GM12878 (cell line): ENCODE measurements around the gene CD84. TPM values are rescaled to one million over a fixed set of nuclear protein-coding genes. Genes with fewer than 3 reads are reported as not detected.

ENCODE experiments used
- ATAC-seq: fragments of 200-7000 bp; cut with Tn5 transposase; 3 replicates; pipeline ENCODE4 v1.9.1; 2020; ENCODE audit warnings: mild to moderate bottlenecking, moderate library complexity
- BruUV-seq: library from RNA; stranded (reverse); fragments of 400-500 nt; replicated peaks from 2 replicates; lab custom pipeline; 2021; lab: Mats Ljungman, UMichigan
- CTCF ChIA-PET: fragments of 300-600 bp; sonication (Branson Sonifier 250); formaldehyde crosslinking; extraction: SDS; loops from one replicate; lab custom pipeline; 2021; ENCODE audit warnings: inconsistent platforms; lab: Yijun Ruan, JAX
- POLR2A ChIA-PET: fragments of 350-600 bp; formaldehyde crosslinking; extraction: SDS; loops from one replicate; lab custom pipeline; 2021; ENCODE audit warnings: inconsistent platforms; lab: Charles Lee
- RAD21 ChIA-PET: fragments of 300-600 bp; sonication (Branson Sonifier 250); formaldehyde crosslinking; loops from one replicate; lab custom pipeline; 2023; ENCODE audit warnings: antibody characterized with exemption; ENCODE audit not compliant: unreplicated experiment; lab: Charles Lee
- SMC1A ChIA-PET: fragments of 300-600 bp; sonication (Branson Sonifier 250); formaldehyde crosslinking; loops from one replicate; lab custom pipeline; 2023; ENCODE audit not compliant: unreplicated experiment, uncharacterized antibody; lab: Charles Lee
- DNase-seq: peaks from one replicate; pipeline ENCODE4 v3.0.0-alpha.2; 2011; ENCODE audit warnings: low read depth, low spot score
- FAIRE-seq: peaks from 3 replicates; lab custom pipeline; 2011; peaks lifted over from hg19 to GRCh38; lab: Jason Lieb, UNC
- H2AFZ ChIP-seq: 2 replicates; pipeline ENCODE4 v1.6.0; 2011; ENCODE audit warnings: low read depth, low read length, control low read depth; ENCODE audit not compliant: control insufficient read depth
- H3K27ac ChIP-seq: 2 replicates; pipeline ENCODE4 v1.5.1; 2011; ENCODE audit warnings: control low read depth; ENCODE audit not compliant: control insufficient read depth, insufficient read depth
- H3K27me3 ChIP-seq, 2 experiments: replicated peaks in 1 of 2; 2 replicates each; pipeline versions ENCODE4 v1.6.0 to v1.6.1; 2011; ENCODE audit warnings: low read length in 1 of 2; ENCODE audit not compliant: control insufficient read depth in 2 of 2, insufficient read depth in 2 of 2
- H3K36me3 ChIP-seq, 2 experiments: 2 replicates each; pipeline ENCODE4 v1.5.1; 2011; ENCODE audit warnings: low read length in 1 of 2; ENCODE audit not compliant: control insufficient read depth in 2 of 2, insufficient read depth in 2 of 2
- H3K4me1 ChIP-seq: 2 replicates; pipeline ENCODE4 v1.6.1; 2011; ENCODE audit warnings: mild to moderate bottlenecking, low read length, moderate library complexity, mixed read lengths; ENCODE audit not compliant: control insufficient read depth, insufficient read depth
- H3K4me2 ChIP-seq: 2 replicates; pipeline ENCODE4 v1.6.0; 2011; ENCODE audit warnings: control low read depth; ENCODE audit not compliant: control insufficient read depth, insufficient read depth
- H3K4me3 ChIP-seq: fragments of 200-600 bp; sonication (generic); 2 replicates; pipeline ENCODE4 v1.5.1; 2016
- H3K79me2 ChIP-seq: 2 replicates; pipeline ENCODE4 v1.6.0; 2011; ENCODE audit warnings: low read length; ENCODE audit not compliant: control insufficient read depth, insufficient read depth
- H3K9ac ChIP-seq: 2 replicates; pipeline ENCODE4 v1.8.0; 2011; ENCODE audit warnings: low read length, control low read depth, mixed read lengths; ENCODE audit not compliant: control insufficient read depth, insufficient read depth
- H3K9me3 ChIP-seq: replicated peaks from 3 replicates; pipeline ENCODE4 v1.5.1; 2011; ENCODE audit warnings: mild to moderate bottlenecking, low read length; ENCODE audit not compliant: control insufficient read depth, insufficient read depth
- H4K20me1 ChIP-seq: 2 replicates; pipeline ENCODE4 v1.6.0; 2011; ENCODE audit not compliant: control insufficient read depth, insufficient read depth
- IKZF2 ChIP-seq, 2 experiments: fragments of 450-650 bp; IDR thresholded peaks; 2 replicates each; pipeline ENCODE4 v1.6.1; 2017; ENCODE audit warnings: mild to moderate bottlenecking in 2 of 2, moderate library complexity in 2 of 2
- IRF4 ChIP-seq: IDR thresholded peaks from 2 replicates; pipeline ENCODE4 v1.6.1; 2011; ENCODE audit warnings: low read depth, low read length
- JUND ChIP-seq: IDR thresholded peaks from 2 replicates; pipeline ENCODE4 v1.6.1; 2012; ENCODE audit warnings: low read depth, mild to moderate bottlenecking, low read length, improper control_type of control experiment, moderate library complexity
- MTA2 ChIP-seq: fragments of 450-650 bp; IDR thresholded peaks from 2 replicates; pipeline ENCODE4 v1.6.1; 2016; ENCODE audit warnings: low read depth, mild to moderate bottlenecking, moderate library complexity
- MYC ChIP-seq: IDR thresholded peaks from 2 replicates; pipeline ENCODE4 v1.6.1; 2011; ENCODE audit warnings: mild to moderate bottlenecking, low read length, moderate library complexity, inconsistent platforms; ENCODE audit not compliant: insufficient read depth, insufficient replicate concordance, insufficient read length, severe bottlenecking
- NBN ChIP-seq: fragments of 450-650 bp; IDR thresholded peaks from 2 replicates; pipeline ENCODE4 v1.6.1; 2016
- NFIC ChIP-seq: IDR thresholded peaks from 2 replicates; pipeline ENCODE4 v1.6.1; 2012; ENCODE audit warnings: low read depth, mild to moderate bottlenecking, inconsistent platforms, low read length, moderate library complexity
- PBX3 ChIP-seq: IDR thresholded peaks from 2 replicates; pipeline ENCODE4 v1.6.1; 2011; ENCODE audit warnings: mild to moderate bottlenecking, low read depth, low read length, moderate library complexity; ENCODE audit not compliant: insufficient replicate concordance
- RELB ChIP-seq: fragments of 450-650 bp; IDR thresholded peaks from 2 replicates; pipeline ENCODE4 v1.6.1; 2017; ENCODE audit warnings: low read depth, mild to moderate bottlenecking, moderate library complexity
- SIX5 ChIP-seq: IDR thresholded peaks from 2 replicates; pipeline ENCODE4 v1.6.1; 2011; ENCODE audit warnings: mild to moderate bottlenecking, low read depth, low read length, moderate library complexity; ENCODE audit not compliant: severe bottlenecking
- TARDBP ChIP-seq: IDR thresholded peaks from 2 replicates; pipeline ENCODE4 v1.6.1; 2016; ENCODE audit warnings: borderline replicate concordance
- ZNF207 ChIP-seq: fragments of 450-650 bp; IDR thresholded peaks from 2 replicates; pipeline ENCODE4 v1.6.1; 2014; ENCODE audit warnings: antibody characterized with exemption, mild to moderate bottlenecking, borderline replicate concordance
- ZNF217 ChIP-seq: fragments of 450-650 bp; IDR thresholded peaks from 2 replicates; pipeline ENCODE4 v1.6.1; 2017; ENCODE audit warnings: antibody characterized with exemption, mild to moderate bottlenecking
- whole genome bisulfite sequencing: methylation state at CpG from one replicate; pipeline ENCODE4 v1.1.6; 2016; ENCODE audit warnings: low lambda C conversion rate; ENCODE audit not compliant: insufficient replicate concordance, insufficient coverage; ENCODE audit errors: missing lambda C conversion rate; 5-methylcytosine and 5-hydroxymethylcytosine counted together
- in situ Hi-C: fragments of 300-500 bp; cut with MboI; formaldehyde crosslinking; loops from 9 replicates; pipeline ENCODE4 v1.14.3; 2018; ENCODE audit warnings: mixed read lengths
- intact Hi-C: fragments of 100-400 bp; cut with micrococcal nuclease; formaldehyde crosslinking; loops from one replicate; pipeline ENCODE4 v1.14.2; 2022; ENCODE audit not compliant: unreplicated experiment
- polyA plus RNA-seq, 11 experiments: library from polyadenylated mRNA; depleted of rRNA in 4 of 11; unstranded in 6 of 11; stranded (reverse) in 5 of 11; fragments of >200 nt; fragmentation: Nextera tagmentation in 4 of 11; fragmentation: Illumina TruSeq in 1 of 11; extraction: Ambion mirVana in 4 of 11; extraction: Trizol in 1 of 11; gene quantifications; 1 replicate in 1 of 11; 2 replicates in 10 of 11; pipeline versions ENCODE4 v1.2.1 to v1.2.3, GENCODE V29; 2011 to 2016; ENCODE audit warnings: inconsistent platforms in 2 of 11, missing spikeins in 2 of 11, low read depth in 1 of 11
- total RNA-seq, 4 experiments: library from RNA; depleted of rRNA in 3 of 4; stranded (reverse); fragments of >200 nt in 3 of 4; fragmentation: Illumina TruSeq in 1 of 4; extraction: Trizol in 1 of 4; gene quantifications; 2 replicates each; pipeline versions ENCODE4 v1.2.1 to v1.2.3, GENCODE V29; 2013 to 2021
- TF ChIP-seq, protein P1 (sequence below): IDR thresholded peaks from 2 replicates; pipeline ENCODE4 v1.6.1; 2012; ENCODE audit warnings: mild to moderate bottlenecking, low read depth, low read length
- TF ChIP-seq, protein P2 (sequence below): fragments of 450-650 bp; IDR thresholded peaks from 2 replicates; pipeline ENCODE4 v1.6.1; 2018; ENCODE audit warnings: borderline replicate concordance, mild to moderate bottlenecking; ENCODE audit not compliant: partially characterized antibody

Gene CD84
- total and polyA plus RNA-seq, 10 of the 15 experiments (the other 5 are each of a cell fraction or from before 2014, with no cell fraction given): 3.4 to 20.3 (median 11.7) TPM

DNA sequence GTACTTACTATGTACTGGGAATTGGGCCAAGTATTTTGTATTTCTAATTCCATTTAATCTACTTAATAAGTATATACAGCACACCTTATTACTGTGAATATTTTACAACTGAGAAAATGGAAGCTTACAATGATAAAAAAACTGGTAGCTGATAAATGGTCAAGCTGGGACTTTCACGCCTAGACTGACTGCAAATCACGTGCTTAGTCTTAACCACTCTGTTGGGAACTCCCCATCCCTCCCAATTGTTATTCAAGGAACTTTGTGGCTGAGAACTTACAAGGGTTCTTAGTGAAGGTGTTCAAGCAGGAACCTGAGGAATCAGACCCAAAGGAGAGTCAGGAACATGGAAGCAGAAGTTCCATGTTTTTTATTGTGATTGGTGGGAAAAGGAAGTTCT, 26.9 kb downstream of the CD84 start:
- DNase-seq (no peak), ATAC-seq (no peak), FAIRE-seq (no peak)
- POLR2A ChIA-PET: interaction anchor here (0.6 to 5.1 kb wide), 13 partner anchors 8 to 123 kb away, joined by 3 to 43 read pairs (median 4); partner anchors contain the start of gene SLAMF1
- no peak overlapping the region for H3K4me3 ChIP-seq
- intact Hi-C loops: no loop called here
- BruUV-seq: no TSS peak
- H3K9ac ChIP-seq: no peak overlapping the region
- RAD21 ChIA-PET: interaction anchor here (1.0 to 17.2 kb wide), 10 partner anchors 12 to 122 kb away, joined by 3 to 292 read pairs (median 7); partner anchors contain the start of genes CD84 and SLAMF1
- CTCF ChIA-PET: interaction anchor here (1.4 to 19.8 kb wide), 6 partner anchors 9 to 75 kb away, joined by 3 to 355 read pairs (median 5); partner anchors contain the start of gene CD84
- no peaks in the 10 kb centered on the region for H3K27me3 ChIP-seq
- SMC1A ChIA-PET: interaction anchor here (1.1 to 30.0 kb wide), 9 partner anchors 7 to 122 kb away, joined by 3 to 735 read pairs (median 20); partner anchors contain the start of gene CD84
- no peak overlapping the region for H2AFZ ChIP-seq
- H3K27ac ChIP-seq: peak overlapping the region; percentile 3; the same call in 1 of the 2 replicates
- no peaks in the 10 kb centered on the region for H4K20me1 ChIP-seq
- WGBS: 50% methylated on average over 2 of the region's 2 CpGs
- H3K36me3 ChIP-seq: peaks cover 0 to 19% of the 10 kb centered on the region in 2 experiments; a peak in 2 of 4 replicates
- no peaks in the 10 kb centered on the region; the same call in 1 of the 2 replicates for H3K79me2 ChIP-seq
- H3K4me1 ChIP-seq: peaks cover 46% of the 10 kb centered on the region
- H3K4me2 ChIP-seq: no peak overlapping the region
- in situ Hi-C loops: no loop called here
- 0 out of 3 replicates have a peak, but pooled peaks cover 1% of the 10 kb centered on the region for H3K9me3 ChIP-seq
- TF ChIP-seq PBX3 (no peak), SIX5 (no peak), RELB (peak; percentile 69; the same call in 1 of the 2 replicates), MYC (no peak), NBN (no peak), NFIC (no peak), JUND (no peak), TARDBP (no peak), ZNF217 (no peak), IKZF2 (IDR thresholded peaks at IDR 0.05) (peak; percentile 73 to 75), ZNF207 (no peak), IRF4 (no peak), MTA2 (peak; percentile 12; the same call in 1 of the 2 replicates)
- TF ChIP-seq, protein P1, sequence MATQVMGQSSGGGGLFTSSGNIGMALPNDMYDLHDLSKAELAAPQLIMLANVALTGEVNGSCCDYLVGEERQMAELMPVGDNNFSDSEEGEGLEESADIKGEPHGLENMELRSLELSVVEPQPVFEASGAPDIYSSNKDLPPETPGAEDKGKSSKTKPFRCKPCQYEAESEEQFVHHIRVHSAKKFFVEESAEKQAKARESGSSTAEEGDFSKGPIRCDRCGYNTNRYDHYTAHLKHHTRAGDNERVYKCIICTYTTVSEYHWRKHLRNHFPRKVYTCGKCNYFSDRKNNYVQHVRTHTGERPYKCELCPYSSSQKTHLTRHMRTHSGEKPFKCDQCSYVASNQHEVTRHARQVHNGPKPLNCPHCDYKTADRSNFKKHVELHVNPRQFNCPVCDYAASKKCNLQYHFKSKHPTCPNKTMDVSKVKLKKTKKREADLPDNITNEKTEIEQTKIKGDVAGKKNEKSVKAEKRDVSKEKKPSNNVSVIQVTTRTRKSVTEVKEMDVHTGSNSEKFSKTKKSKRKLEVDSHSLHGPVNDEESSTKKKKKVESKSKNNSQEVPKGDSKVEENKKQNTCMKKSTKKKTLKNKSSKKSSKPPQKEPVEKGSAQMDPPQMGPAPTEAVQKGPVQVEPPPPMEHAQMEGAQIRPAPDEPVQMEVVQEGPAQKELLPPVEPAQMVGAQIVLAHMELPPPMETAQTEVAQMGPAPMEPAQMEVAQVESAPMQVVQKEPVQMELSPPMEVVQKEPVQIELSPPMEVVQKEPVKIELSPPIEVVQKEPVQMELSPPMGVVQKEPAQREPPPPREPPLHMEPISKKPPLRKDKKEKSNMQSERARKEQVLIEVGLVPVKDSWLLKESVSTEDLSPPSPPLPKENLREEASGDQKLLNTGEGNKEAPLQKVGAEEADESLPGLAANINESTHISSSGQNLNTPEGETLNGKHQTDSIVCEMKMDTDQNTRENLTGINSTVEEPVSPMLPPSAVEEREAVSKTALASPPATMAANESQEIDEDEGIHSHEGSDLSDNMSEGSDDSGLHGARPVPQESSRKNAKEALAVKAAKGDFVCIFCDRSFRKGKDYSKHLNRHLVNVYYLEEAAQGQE: no peak
- TF ChIP-seq, protein P2, sequence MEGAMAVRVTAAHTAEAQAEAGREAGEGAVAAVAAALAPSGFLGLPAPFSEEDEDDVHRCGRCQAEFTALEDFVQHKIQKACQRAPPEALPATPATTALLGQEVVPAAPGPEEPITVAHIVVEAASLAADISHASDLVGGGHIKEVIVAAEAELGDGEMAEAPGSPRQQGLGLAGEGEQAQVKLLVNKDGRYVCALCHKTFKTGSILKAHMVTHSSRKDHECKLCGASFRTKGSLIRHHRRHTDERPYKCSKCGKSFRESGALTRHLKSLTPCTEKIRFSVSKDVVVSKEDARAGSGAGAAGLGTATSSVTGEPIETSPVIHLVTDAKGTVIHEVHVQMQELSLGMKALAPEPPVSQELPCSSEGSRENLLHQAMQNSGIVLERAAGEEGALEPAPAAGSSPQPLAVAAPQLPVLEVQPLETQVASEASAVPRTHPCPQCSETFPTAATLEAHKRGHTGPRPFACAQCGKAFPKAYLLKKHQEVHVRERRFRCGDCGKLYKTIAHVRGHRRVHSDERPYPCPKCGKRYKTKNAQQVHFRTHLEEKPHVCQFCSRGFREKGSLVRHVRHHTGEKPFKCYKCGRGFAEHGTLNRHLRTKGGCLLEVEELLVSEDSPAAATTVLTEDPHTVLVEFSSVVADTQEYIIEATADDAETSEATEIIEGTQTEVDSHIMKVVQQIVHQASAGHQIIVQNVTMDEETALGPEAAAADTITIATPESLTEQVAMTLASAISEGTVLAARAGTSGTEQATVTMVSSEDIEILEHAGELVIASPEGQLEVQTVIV: no peak
